HL-60/S4 (cell line): Measurements from ENCODE around the gene ZNF674.

Experiments
- in situ Hi-C: fragments of 300-500 bp; cut with MboI; formaldehyde crosslinking; loops from 2 replicates; pipeline ENCODE4 v1.14.3; 2022; ENCODE audit warnings: low sequenced_read_pairs

The ZNF674 gene

DNA sequence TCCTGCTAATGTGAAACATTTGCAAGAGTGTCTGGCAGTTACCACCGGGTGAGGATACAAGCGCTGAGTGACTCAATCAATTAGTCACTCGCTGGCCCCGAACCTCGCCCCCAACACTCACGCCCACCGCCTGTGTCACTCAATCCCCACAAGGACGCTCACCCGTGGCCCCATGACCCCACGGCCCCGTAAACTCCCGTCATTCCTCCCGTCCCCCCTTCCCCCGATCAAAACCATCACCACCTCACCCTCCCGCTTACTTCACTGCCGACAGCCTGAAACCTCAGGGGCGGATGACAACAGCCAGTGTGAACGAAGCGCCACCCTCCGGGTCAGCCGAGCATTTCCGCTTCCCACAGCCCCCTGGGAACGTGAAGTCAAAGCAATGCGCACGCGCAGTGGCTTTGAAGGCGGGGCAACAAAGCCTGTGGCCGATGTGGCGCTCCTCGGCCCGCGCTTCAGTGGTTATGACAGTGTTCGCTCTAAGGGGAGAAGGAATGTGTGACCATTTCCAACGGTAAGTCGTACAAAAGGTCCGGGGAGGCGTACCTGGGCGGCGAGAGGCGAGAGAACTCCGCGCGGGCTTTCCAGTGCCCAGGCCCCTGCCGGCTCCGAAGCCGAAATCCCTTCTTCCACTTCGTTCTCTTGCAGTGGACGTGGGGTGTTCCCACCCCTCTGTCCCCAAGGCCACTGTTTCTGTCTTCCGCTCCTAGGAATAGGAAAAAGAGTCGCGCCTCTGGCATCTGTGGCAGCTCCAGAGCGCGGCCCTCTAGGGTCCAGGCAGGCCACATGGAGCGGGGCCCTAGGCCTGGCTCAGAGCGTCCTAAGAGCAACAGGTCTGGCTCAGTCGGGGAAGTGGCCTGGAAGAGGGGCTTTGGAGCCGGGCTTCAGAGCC lies at the start of gene ZNF674:
Gene ZNF674, minus strand, starts transcription at position 311 of the 895 bp plus-strand sequence. CDS start 3,334 bp downstream, outside the sequence.
- in situ Hi-C loops, result no loop called here

DNA sequence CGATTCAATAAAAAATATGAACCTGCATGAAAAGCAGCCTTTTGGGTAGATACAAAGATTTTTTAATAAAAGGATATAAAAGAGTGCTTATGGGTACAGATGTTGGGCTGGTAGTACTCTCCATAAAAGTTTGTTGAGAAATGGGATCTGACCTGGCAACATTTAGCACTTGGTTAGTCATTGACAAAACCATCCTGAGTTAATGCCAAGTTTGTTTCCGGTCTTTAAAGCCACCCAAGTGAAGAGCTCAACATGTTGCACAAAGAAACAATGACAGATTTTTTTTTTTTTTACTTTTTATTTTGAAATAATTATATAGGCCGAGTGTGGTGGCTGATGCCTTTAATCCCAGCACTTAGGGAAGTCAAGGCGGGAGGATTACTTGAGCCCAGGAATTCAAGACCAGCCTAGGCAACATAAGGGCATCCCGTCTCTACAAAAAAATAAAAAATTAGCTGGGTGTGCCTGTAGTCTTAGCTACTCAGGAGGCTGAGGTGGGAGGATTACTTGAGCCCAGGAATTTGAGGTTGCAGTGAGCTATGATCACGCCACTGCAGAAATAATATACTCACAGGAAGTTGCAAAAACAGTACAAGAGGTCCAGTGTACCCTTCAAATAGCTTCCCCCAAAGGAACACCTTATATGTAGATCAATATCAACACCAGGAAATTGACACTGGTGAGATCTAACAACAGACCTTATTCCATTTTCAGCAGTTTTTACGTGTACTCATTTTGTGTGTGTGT lies 44.9 kb upstream of the ZNF674 start:
- in situ Hi-C loops, result no loop called here

DNA sequence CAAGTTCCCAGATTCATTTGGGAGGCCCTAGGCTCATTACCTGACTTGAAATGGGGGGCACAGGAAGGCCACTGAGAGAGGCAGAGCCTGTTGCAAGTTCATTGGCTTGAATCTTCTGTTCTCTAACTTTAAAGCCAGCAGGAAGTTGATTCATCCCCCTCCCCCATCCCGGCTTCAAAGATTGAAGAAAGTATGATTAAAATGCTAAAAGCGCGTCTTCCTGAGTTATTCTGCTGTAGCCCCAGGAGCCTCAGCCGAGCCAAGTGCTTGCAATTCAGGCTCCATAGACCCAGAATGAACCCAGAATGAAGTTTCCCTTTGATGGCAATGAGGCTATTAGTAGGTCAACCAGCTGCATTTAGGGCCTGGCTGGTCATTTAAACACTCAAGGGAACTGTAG lies 43.0 kb upstream of the ZNF674 start:
- in situ Hi-C loops, result no loop called here

DNA sequence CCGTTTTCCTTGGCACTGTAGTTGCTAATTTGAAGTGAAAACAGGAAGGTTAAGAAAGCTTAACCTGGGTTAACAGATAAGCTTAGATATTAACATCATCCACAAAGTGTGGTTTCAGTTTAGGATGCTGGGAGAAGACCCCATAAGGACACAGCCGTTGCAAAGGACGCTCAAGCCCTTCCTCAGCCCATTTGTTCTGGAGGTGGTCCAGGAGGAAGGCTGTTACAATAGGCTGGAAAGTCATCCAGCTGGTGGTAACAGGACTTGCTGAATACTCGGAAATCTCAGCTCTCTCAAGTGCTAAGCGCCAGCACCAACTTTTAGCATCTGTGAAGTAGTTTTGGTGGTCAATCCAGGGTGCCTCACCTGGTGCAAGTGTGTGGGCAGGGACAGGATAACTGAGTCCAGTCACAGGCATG lies 42.5 kb upstream of the ZNF674 start:
- in situ Hi-C loops, result no loop called here

DNA sequence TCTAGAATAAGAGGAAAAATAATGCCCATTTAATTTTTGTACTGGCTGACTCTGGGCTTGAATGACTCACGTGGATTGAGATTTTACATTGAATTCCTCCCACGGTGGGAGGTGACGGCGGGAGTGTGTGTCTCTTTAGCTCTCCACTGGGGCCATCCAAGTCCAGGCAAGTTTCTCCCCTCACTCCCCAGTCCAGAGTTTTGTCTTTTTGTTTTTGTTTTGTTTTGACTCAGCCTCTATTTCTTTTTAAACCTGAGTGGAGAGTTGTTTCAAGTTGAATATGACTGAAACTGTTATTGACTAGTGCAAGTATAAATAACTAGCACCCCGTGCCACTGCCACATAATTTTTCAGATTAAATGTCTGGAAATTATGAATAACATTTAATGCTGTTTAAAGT lies 41.9 kb upstream of the ZNF674 start:
- in situ Hi-C loops, result no loop called here

DNA sequence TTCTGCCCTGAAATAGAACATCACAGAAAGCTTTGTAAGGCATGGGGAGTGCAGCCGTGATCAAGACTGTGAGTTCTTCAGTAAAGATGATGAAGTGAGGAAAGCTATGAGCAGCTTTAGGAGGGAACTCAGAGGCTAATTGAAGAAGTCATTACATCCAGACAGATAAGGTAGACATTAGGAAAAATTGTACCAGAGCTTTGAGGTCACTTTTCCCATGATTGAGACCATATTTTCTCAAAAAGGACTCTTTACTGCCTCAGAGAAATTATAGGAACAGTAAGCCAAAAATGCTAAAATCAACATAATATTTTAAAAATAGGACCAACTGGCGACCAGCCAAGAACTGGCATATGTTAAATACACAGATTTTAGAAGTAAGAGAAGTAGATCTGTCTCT lies 39.5 kb upstream of the ZNF674 start:
- in situ Hi-C loops, result no loop called here

DNA sequence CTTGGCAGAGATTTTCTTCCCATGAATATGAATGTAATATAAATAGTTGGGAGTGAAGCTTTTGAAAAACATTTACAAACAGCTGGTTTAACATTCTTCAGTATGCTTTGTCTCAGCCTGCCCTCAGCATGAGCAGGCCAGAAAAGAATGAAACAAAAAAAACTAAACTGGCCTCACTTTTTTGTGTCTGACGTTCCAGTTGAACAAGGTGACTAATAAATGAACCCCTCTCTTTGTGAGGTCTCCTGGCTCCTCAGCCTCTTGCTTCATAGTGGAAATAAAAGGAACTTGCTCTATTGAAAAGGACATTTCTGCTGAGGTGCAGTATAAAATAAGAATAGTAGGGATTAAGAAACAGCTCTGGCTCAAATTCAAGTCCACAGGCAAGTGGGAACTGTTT lies 37.7 kb upstream of the ZNF674 start:
- in situ Hi-C loops, result no loop called here

DNA sequence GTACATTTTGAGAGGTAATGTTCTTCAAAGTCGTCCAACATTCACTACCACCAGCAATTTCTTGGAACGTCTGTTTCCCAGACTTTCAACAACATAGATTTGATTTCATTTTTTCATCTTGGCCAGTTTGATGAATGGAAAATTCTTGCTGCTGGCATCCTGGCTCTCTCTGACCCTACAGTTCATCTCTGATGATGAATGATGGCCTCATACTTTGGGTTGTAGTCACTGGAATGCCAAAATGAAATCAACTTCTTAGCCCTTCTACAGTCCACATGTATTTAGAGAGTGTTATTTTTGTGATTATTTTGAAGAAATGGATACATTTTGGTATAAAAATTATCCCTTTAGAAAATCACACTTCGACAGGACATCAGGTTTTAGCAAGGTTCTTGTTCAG lies 37.1 kb upstream of the ZNF674 start:
- in situ Hi-C loops, result no loop called here

DNA sequence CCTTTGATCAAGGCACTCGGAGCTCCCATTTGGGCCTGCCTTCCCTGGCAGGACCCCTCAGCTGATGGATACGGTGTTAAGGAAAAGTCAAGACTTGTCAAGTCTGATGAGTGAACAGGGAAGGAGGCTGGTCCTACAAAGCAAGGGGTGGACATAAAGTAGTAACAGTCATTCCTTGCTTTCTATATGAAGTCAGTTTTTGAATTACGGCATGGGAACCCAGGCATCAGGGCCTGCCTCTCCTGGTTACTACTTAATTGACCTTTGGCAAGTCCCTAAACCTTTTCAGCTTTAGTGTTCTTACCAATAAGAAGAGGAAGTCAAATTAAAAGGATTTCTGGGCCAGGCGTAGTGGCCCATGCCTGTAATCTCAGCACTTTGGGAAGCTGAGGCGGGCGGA lies 35.4 kb upstream of the ZNF674 start:
- in situ Hi-C loops, result no loop called here

DNA sequence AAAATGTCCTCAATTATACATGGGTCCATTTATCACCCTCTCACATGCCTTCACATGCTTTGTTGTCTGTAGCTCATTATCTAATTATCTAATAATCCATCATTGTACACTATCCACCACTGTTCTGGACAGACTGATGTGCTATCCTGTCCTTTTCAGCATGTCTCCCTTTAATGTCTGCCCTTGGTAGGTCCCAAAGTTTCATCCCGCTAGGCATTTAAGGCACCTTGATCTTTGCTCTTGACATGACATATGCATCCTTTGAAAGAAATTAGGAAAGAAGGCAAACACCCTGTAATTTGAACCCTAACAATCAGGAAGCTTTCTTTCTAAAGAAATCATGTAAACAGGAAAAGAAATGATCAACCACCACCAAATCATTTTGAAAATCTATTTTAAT lies 34.0 kb upstream of the ZNF674 start:
- in situ Hi-C loops, result no loop called here

DNA sequence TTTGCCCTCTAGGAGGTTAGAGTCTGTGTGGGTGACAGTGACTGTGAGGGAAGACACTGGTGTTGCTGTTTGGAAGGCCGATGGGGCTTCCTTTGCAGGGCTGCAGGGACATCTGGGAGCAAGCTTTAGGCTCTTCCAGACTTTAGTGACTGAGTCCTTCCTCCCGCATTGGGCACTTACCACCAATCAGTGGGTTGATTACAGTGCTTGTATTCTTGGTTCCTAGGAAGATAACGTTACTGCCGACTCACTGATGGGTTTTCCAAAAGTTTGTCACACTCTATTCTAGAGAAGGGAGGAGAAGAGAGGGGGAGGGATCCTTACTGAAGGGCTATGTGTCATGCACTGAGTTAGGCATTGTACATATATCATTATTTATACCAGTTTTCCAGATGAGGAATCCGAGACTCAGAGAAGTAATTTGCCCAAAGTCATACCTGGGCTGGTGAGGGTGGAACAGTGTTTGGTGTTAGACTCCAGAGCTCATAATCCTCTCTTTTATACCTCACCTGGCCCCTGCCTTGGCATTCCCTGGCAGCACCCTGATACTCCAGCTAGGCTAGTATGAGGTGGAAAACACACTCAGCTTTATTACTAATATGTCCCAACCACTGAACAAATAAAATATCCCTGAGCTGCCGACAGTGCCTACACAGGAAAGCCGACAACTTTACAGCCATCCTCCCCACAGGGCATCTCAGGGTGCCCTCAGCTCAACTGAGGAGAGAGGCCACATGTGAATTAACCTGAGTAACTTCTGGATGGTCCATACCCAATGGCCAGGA lies 32.2 kb upstream of the ZNF674 start:
- in situ Hi-C loops, result no loop called here

DNA sequence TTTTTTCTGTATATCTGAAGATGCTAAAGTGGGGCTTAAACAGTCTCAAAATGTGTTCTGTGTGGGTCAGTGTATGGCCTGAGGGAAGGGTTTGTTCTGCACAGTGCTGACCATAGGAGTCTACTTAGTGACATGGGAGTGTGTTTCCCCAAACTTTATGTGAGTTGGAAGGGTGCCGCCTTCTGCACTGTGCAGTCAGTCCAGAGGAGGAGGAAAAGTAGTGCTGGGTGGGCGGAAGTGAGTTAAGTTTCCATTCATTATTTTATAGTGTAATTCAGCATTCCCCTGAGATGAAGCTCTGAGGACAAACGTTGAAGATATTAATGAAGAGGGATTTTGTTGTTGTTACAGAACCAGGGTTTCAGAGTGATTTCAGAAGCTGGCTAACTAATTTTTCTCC lies 31.2 kb upstream of the ZNF674 start:
- in situ Hi-C loops, result no loop called here

DNA sequence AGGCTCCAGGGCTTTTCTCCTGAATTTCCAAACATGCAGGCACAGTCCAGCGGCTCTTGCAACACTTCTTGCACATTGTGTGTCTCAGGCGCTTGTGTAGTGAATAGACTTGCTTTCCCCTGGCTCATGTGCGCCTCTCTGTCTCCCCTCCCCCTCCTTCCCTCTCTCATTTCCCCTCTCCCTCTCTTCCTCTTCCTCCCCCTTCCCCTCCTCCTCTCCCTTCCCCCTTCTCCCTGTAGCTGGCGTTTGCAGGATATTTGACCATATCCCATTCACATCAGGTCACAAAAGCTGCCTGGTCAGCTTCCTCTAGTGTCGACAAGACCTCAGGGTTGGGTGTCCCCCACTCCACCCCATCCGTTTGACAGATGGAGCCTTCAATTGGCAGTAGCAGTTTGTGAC lies 30.8 kb upstream of the ZNF674 start:
- in situ Hi-C loops, result no loop called here

DNA sequence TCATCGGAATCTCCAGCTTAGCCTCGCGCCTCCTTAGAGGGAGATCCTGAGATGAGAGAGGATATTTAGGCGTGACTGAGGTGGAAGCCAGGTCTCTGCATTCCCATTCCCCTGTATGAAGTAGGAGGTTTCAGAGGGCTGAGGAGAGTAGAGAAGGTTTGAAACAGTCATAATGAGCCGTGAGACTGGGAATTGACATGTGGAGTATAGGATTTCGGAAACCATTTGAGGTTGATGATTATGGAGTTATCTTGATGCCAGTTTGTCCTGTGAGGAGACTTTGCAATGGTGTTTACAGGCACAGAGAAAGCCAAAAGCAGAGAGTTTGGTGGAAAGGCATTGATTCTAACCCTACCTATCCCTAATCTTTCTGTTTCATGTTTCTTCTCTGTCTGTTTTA lies 30.4 kb upstream of the ZNF674 start:
- in situ Hi-C loops, result no loop called here

DNA sequence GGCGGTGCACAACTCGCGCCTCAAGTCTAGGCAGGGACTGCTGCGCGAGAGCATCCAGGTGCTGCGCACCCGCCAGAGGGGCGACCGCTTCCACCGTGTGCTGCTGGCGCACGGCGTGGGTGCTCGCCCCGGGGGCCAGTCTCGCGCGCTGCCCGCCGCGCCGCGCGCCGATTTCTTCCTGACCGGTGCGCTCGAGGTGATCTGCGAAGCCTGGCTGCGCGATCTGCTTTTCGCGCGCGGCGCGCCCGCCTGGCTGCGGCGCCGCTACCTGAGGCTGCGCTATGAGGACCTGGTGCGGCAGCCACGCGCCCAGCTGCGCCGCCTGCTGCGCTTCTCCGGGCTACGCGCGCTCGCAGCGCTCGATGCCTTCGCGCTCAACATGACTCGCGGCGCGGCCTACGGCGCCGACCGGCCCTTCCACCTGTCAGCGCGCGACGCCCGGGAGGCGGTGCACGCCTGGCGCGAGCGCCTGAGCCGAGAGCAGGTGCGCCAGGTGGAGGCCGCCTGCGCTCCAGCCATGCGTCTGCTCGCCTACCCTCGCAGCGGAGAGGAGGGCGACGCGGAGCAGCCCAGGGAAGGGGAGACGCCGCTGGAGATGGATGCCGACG lies 29.7 kb upstream of the ZNF674 start:
- in situ Hi-C loops, result no loop called here

DNA sequence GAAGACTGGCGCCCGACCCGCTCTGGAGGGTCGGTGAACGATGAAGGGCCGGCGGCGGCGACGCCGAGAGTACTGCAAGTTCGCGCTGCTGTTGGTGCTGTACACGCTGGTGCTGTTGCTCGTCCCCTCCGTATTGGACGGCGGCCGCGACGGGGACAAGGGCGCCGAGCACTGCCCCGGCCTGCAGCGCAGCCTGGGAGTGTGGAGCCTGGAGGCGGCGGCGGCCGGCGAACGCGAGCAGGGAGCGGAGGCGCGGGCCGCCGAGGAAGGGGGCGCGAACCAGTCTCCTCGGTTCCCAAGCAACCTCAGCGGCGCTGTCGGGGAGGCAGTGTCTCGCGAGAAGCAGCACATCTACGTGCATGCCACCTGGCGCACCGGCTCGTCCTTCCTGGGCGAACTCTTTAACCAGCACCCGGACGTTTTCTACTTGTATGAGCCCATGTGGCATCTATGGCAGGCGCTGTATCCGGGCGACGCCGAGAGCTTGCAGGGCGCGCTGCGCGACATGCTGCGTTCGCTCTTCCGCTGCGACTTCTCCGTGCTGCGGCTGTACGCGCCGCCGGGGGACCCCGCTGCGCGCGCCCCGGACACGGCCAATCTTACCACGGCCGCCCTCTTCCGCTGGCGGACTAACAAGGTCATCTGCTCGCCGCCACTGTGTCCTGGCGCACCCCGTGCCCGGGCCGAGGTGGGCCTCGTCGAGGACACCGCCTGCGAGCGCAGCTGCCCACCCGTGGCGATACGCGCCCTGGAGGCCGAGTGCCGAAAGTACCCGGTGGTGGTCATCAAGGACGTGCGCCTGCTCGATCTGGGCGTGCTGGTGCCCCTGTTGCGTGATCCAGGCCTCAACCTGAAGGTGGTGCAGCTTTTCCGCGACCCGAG lies 28.9 kb upstream of the ZNF674 start:
- in situ Hi-C loops, result no loop called here

DNA sequence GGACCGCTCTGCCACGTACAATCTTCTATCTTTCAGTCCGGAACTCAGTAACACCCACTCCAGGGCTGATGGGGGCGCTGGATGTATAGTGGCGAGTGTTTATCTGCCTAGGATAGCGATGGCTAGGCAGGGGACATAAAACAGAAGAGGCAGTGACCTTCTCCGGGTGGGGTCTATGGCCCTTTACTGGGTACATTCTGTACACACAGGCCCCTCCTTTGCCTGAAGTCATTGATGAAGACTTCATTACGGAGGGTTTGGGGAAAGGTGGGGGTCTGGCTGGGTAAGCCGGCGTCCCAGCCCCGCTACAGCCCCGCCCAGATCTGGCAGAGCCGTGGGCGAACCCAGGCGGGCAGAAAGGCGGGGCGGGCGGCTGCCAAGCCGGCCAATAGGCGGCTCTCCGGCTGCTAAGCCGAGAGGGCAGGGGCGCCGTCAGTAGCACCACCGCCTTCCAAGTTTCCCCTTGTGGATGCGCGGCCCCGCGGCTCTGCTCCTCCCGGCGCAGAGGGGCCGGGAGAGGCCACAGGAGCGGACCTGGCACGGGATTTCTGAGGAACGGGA lies 28.2 kb upstream of the ZNF674 start, which contains the start of gene CHST7:
Gene CHST7, plus strand, starts transcription at position 435 of the 561 bp plus-strand sequence. CDS start 167 bp downstream, outside the sequence.
- in situ Hi-C loops, result no loop called here

DNA sequence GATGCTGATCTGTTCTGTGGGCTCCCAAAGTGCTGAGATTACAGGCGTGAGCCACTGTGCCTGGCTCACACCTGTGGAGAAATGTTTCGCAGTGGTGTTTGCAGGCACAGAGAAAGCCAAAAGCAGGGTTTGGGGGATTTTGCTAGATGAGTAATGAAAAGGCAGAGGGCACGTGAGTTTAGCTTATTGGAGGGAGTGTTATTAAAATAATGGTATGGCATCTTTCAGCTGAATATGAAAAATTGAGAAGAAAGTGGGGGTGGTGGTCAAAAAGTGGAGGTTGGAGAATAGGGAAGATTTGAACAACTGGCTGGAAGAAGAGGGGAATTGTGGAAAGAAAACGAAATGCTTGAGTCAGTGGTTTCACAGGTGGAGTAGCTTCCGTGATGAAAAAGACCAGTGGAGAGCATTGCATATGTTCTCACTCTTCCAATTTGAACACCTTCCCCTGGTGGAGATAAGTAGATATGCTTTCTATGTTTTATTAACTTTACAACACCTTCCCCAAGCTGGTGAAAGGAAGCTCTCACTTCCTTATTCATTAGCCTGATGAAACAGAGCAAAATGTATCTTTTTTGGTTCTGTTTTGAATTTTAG lies 27.2 kb upstream of the ZNF674 start:
- in situ Hi-C loops, result no loop called here
